ENCODE data around the gene ARHGAP15.
A peak's percentile ranks its signal among the peaks of the same experiment; 100 is the strongest.
"Not testable (repeated sequence)": the region's sequence is repeated elsewhere in the genome, so short reads cannot be mapped to it uniquely, and the experiment has no call there.

ARHGAP15 gene

GRCh38 chr2:143499061-143499460, 369.8 kb downstream of the ARHGAP15 start:
- no peak for DNase-seq

- no peak for DNase-seq
Measured at GRCh38 chr2:143501106-143501676, 372.0 kb downstream of the ARHGAP15 start.

GRCh38 chr2:143503280-143503679, 374.1 kb downstream of the ARHGAP15 start:
- no peak for DNase-seq

- DNase-seq = no peak
Measured at GRCh38 chr2:143504397-143504796, 375.2 kb downstream of the ARHGAP15 start.

- no peak for DNase-seq
Measured at GRCh38 chr2:143505542-143505941, 376.3 kb downstream of the ARHGAP15 start.

- peak; percentile 1 for DNase-seq
Measured at GRCh38 chr2:143513081-143513480, 383.9 kb downstream of the ARHGAP15 start.

GRCh38 chr2:143514413-143514812, 385.2 kb downstream of the ARHGAP15 start:
- DNase-seq = no peak

- no peak for DNase-seq
Measured at GRCh38 chr2:143515318-143515717, 386.1 kb downstream of the ARHGAP15 start.

GRCh38 chr2:143519521-143519920, 390.3 kb downstream of the ARHGAP15 start:
- DNase-seq = no peak

GRCh38 chr2:143521396-143521795, 392.2 kb downstream of the ARHGAP15 start:
- DNase-seq = no peak

- DNase-seq = no peak
Measured at GRCh38 chr2:143522699-143523098, 393.5 kb downstream of the ARHGAP15 start.

GRCh38 chr2:143524119-143524553, 394.9 kb downstream of the ARHGAP15 start:
- no peak for DNase-seq

GRCh38 chr2:143524559-143525401, 395.6 kb downstream of the ARHGAP15 start:
- DNase-seq = no peak

- no peak for DNase-seq
Measured at GRCh38 chr2:143525402-143525860, 396.2 kb downstream of the ARHGAP15 start.

GRCh38 chr2:143526498-143526897, 397.3 kb downstream of the ARHGAP15 start:
- DNase-seq = no peak

- DNase-seq = no peak
Measured at GRCh38 chr2:143528021-143528420, 398.8 kb downstream of the ARHGAP15 start.

- no peak for DNase-seq
Measured at GRCh38 chr2:143529118-143529720, 400.0 kb downstream of the ARHGAP15 start.

- peak; percentile 34 for DNase-seq
Measured at GRCh38 chr2:143530758-143531157, 401.5 kb downstream of the ARHGAP15 start.

- no peak for DNase-seq
Measured at GRCh38 chr2:143532061-143532460, 402.8 kb downstream of the ARHGAP15 start.

- no peak for DNase-seq
Measured at GRCh38 chr2:143533846-143534245, 404.6 kb downstream of the ARHGAP15 start.

GRCh38 chr2:143535802-143536201, 406.6 kb downstream of the ARHGAP15 start:
- DNase-seq = no peak

- not testable (repeated sequence) for DNase-seq
Measured at GRCh38 chr2:143541899-143542298, 412.7 kb downstream of the ARHGAP15 start.

- no peak for DNase-seq
Measured at GRCh38 chr2:143545059-143545948, 416.1 kb downstream of the ARHGAP15 start.

Data from NCI-H69 (cell line).